SJCRH30 (cell line): ENCODE results near the gene ABHD14A. TPM values are rescaled to one million over a fixed set of nuclear protein-coding genes. Genes with fewer than 3 reads are reported as not detected.

Source experiments
- DNase-seq, 2 experiments: peaks; one replicate each; pipeline ENCODE4 v3.0.0-alpha.2; 2015 to 2020
- H3K27ac ChIP-seq: fragments of 250-450 bp; sonication (Bioruptor Pico); 2 replicates; pipeline ENCODE4 v1.5.1; 2020; ENCODE audit warnings: mild to moderate bottlenecking, moderate library complexity
- H3K27me3 ChIP-seq: fragments of 250-450 bp; sonication (Bioruptor Pico); 2 replicates; pipeline ENCODE4 v1.5.1; 2020; ENCODE audit warnings: mild to moderate bottlenecking, moderate library complexity
- H3K36me3 ChIP-seq: fragments of 250-450 bp; sonication (Bioruptor Pico); 2 replicates; pipeline ENCODE4 v1.5.1; 2020; ENCODE audit warnings: mild to moderate bottlenecking, moderate library complexity
- H3K4me1 ChIP-seq: fragments of 250-450 bp; sonication (Bioruptor Pico); 2 replicates; pipeline ENCODE4 v1.5.1; 2020; ENCODE audit warnings: mild to moderate bottlenecking, moderate library complexity
- H3K4me3 ChIP-seq: fragments of 250-450 bp; sonication (Bioruptor Pico); 2 replicates; pipeline ENCODE4 v1.5.1; 2020; ENCODE audit warnings: mild to moderate bottlenecking, moderate library complexity
- H3K9me3 ChIP-seq: fragments of 250-450 bp; sonication (Bioruptor Pico); replicated peaks from 2 replicates; pipeline ENCODE4 v1.5.1; 2020; ENCODE audit warnings: mild to moderate bottlenecking, moderate library complexity
- total RNA-seq: library from RNA; depleted of rRNA; stranded (reverse); fragments of >200 nt; shearing (Covaris generic); gene quantifications from 2 replicates; pipeline ENCODE4 v1.2.3, GENCODE V29; 2014

ABHD14A gene
- total RNA-seq, 1 experiment from 2014 or later = 9.6 TPM

DNA sequence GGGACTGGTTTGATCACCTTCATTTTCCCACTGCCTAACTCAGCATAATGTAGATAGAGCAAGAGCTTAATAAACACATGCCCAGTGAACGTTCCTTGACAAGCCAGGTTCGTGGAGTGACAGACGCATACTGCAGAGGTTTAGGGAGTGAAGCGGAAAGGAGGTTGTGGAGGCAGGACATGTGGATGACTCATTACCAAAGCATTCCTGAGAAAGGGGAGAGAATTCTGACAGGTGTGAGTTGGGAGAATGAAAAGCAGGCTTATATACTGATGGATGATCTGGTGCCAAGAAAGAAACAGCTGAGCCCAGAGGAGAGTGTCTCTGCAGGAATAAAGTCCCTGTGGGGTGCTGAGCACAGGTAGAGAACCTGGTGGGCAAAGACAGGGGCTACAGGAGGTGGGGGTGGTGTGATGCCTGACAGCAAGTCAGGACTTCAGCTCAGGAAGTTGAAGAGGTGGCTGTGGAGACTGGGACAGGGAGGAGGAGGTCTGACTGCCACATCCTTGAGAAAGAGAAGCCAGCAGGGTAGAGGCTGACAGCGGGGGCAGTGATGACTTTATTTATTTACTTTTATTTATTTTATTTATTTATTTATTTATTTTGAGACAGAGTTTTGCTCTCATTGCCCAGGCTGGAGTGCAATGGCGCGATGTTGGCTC, 23.2 kb downstream of the ABHD14A start:
- Histone ChIP-seq H3K4me1 (peaks cover 25% of the 10 kb centered on the region), H3K4me3 (no peak overlapping the region), H3K27me3 (no peaks in the 10 kb centered on the region), H3K27ac (peak overlapping the region; percentile 45), H3K9me3 (no peaks in the 10 kb centered on the region), H3K36me3 (peaks cover 22% of the 10 kb centered on the region)
- DNase-seq = peak; percentile 84 to 93

DNA sequence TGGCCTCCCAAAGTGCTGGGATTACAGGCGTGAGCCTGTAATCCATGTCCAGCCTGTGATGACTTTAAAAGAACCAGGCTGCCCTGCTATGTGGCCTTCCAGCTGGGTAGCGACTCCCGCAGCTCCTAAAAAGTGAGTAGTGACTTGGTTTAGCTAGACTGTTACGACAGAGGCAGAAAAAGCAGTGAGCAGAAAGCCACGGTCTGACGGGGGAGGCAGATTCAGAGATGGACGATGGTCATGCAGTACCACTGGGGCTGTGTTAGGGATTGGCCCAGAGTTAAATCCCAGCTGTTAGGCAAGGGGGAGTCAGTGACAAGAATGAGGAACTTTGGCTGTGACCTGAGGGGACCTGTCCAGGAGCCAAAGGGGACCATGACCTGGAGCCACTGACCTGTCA, 23.9 kb downstream of the ABHD14A start:
- no peak for DNase-seq
- peaks cover 25% of the 10 kb centered on the region for H3K4me1 ChIP-seq
- H3K27ac ChIP-seq = no peak overlapping the region
- H3K4me3 ChIP-seq = no peak overlapping the region
- H3K9me3 ChIP-seq = no peaks in the 10 kb centered on the region
- peaks cover 16% of the 10 kb centered on the region for H3K36me3 ChIP-seq
- H3K27me3 ChIP-seq = no peaks in the 10 kb centered on the region

DNA sequence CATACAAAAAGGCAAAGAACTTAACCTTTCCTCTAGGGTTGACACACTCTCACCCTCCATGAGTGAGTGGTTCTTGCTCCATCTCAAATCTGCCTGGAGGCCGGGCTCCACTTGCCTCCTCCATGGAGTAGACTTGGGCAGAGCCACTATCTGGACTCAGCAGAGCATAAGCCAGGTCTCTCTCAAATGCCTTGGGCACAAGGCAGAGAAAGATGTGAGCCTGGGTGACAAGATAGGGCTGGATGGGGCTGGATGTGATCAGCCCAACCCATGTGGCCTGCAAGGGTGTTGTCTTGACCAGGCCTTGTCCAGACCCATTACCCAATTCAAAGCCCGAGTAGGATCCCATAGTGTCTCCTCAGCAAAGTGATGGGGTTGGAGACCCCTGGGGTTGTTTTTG, 25.0 kb downstream of the ABHD14A start:
- Histone ChIP-seq H3K9me3 (no peaks in the 10 kb centered on the region), H3K36me3 (peaks cover 6% of the 10 kb centered on the region), H3K27ac (no peak overlapping the region), H3K4me1 (peaks cover 24% of the 10 kb centered on the region), H3K4me3 (no peak overlapping the region), H3K27me3 (no peaks in the 10 kb centered on the region)
- DNase-seq = no peak

DNA sequence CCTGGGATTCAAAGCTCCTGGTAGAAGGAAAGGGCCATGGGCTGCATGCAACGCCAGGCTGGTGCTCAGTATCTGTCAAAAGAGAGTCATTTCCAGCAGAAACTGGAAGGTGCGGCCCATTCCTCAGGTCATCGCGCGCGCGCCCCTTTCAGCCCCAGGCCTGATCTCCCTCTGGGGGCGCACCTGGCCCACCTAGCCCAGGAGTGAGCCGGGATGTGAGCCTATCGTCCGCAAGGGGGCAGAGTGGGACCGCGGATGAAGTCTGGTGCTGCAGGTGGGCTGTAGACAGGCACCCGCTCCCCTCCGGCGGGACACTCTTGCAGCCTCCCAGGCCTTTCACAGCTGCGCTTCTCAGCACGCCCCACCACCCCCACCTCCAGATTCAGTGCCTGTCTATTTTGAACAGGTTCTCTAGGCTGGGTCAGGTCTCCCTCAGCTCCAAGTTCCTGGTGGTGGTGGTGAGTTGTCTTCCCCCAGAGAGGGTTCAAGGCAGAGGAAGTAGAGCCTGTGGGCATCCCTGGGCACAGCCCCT, 26.6 kb downstream of the ABHD14A start:
- Histone ChIP-seq H3K4me1 (peaks cover 41% of the 10 kb centered on the region), H3K4me3 (no peak overlapping the region), H3K9me3 (no peaks in the 10 kb centered on the region), H3K27me3 (no peaks in the 10 kb centered on the region), H3K36me3 (no peaks in the 10 kb centered on the region), H3K27ac (no peak overlapping the region)
- peak; percentile 71 to 89 for DNase-seq

DNA sequence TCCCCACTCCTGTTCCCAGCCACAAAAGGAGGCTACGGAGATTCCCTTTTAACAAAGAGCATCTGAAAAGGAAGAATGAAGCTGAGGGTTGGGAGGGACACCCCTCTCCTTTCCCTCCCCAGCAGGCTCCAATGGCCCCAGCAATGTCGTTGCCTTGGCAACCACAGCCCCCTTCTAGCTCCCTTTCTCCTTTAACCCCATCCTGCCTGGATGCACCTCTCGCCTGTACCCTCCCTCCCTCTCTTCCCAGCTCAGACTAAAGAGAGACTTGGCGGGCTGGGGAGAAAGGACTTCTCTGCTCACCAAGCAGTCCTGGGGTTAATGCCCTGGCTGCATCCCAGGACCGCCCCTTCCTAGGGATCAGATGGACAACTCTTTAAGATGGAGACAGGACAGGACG, 27.9 kb downstream of the ABHD14A start:
- Histone ChIP-seq H3K36me3 (no peaks in the 10 kb centered on the region), H3K27me3 (no peaks in the 10 kb centered on the region), H3K27ac (no peak overlapping the region), H3K4me1 (peaks cover 33% of the 10 kb centered on the region), H3K9me3 (no peaks in the 10 kb centered on the region), H3K4me3 (no peak overlapping the region)
- no peak for DNase-seq

GRCh38 chr3:52004163-52004787, 29.4 kb downstream of the ABHD14A start:
- Histone ChIP-seq H3K4me1 (peaks cover 22% of the 10 kb centered on the region), H3K27ac (no peak overlapping the region), H3K9me3 (no peaks in the 10 kb centered on the region), H3K27me3 (no peaks in the 10 kb centered on the region), H3K36me3 (no peaks in the 10 kb centered on the region), H3K4me3 (no peak overlapping the region)
- DNase-seq = peak; percentile 76 to 85

DNA sequence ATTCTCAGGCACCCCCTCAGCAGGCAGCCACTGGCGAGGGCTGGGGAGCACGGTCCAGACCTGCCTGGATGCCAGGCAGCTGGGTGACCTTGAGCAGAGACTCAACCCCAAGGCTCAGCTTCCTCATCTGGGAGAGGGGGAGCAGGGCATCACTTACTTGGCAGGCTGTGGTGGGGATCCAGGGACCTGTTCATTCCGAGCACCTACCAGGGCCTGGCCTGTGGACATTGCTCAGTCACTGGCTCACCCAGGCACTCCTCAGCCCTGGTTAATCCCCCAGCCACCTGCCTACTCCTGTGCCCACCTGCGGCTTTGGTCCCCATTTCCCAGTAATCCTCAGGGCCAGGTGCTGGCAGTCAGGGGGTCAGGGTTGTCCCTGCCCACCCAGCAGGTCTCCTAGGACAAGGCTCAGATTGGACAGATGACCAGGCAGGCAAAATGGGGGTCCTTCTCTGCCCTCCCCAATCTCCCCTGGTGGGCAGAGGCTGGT, 30.1 kb downstream of the ABHD14A start:
- Histone ChIP-seq H3K4me1 (peaks cover 22% of the 10 kb centered on the region), H3K36me3 (no peaks in the 10 kb centered on the region), H3K27ac (no peak overlapping the region), H3K27me3 (no peaks in the 10 kb centered on the region), H3K4me3 (no peak overlapping the region), H3K9me3 (no peaks in the 10 kb centered on the region)
- DNase-seq = no peak

DNA sequence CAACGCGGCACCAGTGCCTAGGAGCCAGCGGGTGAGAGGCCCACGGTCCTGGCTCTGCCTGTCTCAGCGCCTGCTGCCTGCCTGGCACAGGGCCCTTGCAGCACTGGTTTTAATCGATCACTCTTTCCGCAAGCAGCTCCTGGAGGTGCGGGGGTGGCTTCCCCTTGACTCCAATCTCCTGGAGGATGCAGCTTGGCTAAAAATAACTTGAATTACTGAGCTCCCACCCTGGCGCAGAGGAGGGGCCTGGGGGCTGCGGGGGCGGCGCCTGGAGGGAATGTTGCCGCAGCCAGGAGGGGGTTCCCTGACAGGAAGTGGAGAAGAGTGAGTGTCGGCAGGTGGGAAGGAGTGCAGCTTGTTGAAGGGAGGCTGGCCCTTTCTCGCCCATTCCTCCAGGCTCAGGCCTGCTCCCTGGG, 30.7 kb downstream of the ABHD14A start:
- no peak overlapping the region for H3K27ac ChIP-seq
- no peaks in the 10 kb centered on the region for H3K36me3 ChIP-seq
- H3K4me3 ChIP-seq = peak overlapping the region; percentile 3; the same call in 1 of the 2 replicates
- peaks cover 22% of the 10 kb centered on the region for H3K4me1 ChIP-seq
- DNase-seq = peak; percentile 56 to 65
- no peaks in the 10 kb centered on the region for H3K27me3 ChIP-seq
- no peaks in the 10 kb centered on the region for H3K9me3 ChIP-seq

- Histone ChIP-seq H3K27ac (no peak overlapping the region), H3K4me1 (peaks cover 22% of the 10 kb centered on the region), H3K4me3 (peak overlapping the region; percentile 3; the same call in 1 of the 2 replicates), H3K27me3 (no peaks in the 10 kb centered on the region), H3K36me3 (no peaks in the 10 kb centered on the region), H3K9me3 (no peaks in the 10 kb centered on the region)
- no peak for DNase-seq
These were observed 31.4 kb downstream of the ABHD14A start for GRCh38 chr3:52006017-52006819.

DNA sequence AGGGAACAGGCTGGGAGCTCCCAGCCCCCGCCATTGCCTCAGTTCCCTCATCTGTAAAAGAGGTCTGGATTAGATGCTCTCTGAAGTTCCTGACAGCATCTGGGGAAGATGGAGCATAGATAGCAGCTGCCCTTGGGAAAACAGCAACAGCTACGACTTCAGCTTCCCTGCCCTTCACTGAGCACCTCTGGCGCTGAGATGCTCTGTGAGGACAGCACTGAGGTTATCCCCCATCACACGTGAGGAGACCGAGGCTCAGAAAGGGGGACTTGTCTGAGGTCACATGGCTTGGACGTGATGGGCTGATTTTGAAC, 31.9 kb downstream of the ABHD14A start:
- no peaks in the 10 kb centered on the region for H3K27me3 ChIP-seq
- H3K4me1 ChIP-seq = peaks cover 22% of the 10 kb centered on the region
- no peaks in the 10 kb centered on the region for H3K36me3 ChIP-seq
- DNase-seq = no peak
- no peaks in the 10 kb centered on the region for H3K9me3 ChIP-seq
- no peak overlapping the region for H3K27ac ChIP-seq
- no peak overlapping the region for H3K4me3 ChIP-seq

- Histone ChIP-seq H3K4me3 (no peak overlapping the region), H3K27me3 (no peaks in the 10 kb centered on the region), H3K36me3 (no peaks in the 10 kb centered on the region), H3K27ac (no peak overlapping the region), H3K4me1 (peaks cover 22% of the 10 kb centered on the region), H3K9me3 (no peaks in the 10 kb centered on the region)
- DNase-seq = no peak
These were observed 32.4 kb downstream of the ABHD14A start for GRCh38 chr3:52007291-52007690.

DNA sequence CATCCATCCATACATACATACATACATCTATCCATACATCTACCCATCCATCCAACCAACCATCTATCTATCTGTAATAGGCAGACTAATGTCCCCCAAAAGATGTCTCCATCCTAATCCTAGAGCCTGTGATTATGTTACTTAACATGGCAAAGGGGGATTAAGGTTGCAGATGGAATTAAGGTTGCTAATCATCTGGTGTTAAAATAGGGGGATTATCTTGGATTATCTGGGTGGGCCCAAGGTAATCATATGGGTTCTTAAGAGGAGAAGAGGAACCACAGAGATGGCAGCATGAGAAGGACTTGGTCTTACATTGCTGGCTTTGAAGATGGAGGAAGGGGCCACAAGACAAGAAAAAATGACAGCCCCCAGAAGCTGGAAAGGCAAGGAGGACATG, 35.6 kb downstream of the ABHD14A start:
- no peak overlapping the region for H3K27ac ChIP-seq

GRCh38 chr3:52012699-52013098, 37.8 kb downstream of the ABHD14A start:
- Histone ChIP-seq H3K36me3 (no peaks in the 10 kb centered on the region), H3K4me3 (no peak overlapping the region)
- DNase-seq = no peak

More for the DNA sequence above, 35.6 kb downstream of the ABHD14A start:
- H3K4me1 ChIP-seq = peaks cover 10% of the 10 kb centered on the region
- H3K27me3 ChIP-seq = no peaks in the 10 kb centered on the region
- H3K9me3 ChIP-seq = no peaks in the 10 kb centered on the region
- H3K4me3 ChIP-seq = no peak overlapping the region
- DNase-seq = no peak
- no peaks in the 10 kb centered on the region for H3K36me3 ChIP-seq

GRCh38 chr3:52013802-52014598, 39.1 kb downstream of the ABHD14A start:
- Histone ChIP-seq H3K9me3 (no peaks in the 10 kb centered on the region), H3K36me3 (no peaks in the 10 kb centered on the region), H3K4me1 (no peaks in the 10 kb centered on the region), H3K27me3 (no peaks in the 10 kb centered on the region), H3K4me3 (no peak overlapping the region), H3K27ac (no peak overlapping the region)
- no peak for DNase-seq

More at GRCh38 chr3:52012699-52013098, 37.8 kb downstream of the ABHD14A start:
- H3K4me1 ChIP-seq = no peaks in the 10 kb centered on the region
- H3K27ac ChIP-seq = no peak overlapping the region
- H3K27me3 ChIP-seq = no peaks in the 10 kb centered on the region
- H3K9me3 ChIP-seq = no peaks in the 10 kb centered on the region
